K562 (cell line): ENCODE measurements around the gene ZNF18. TPM values are rescaled to one million over a fixed set of nuclear protein-coding genes. Genes with fewer than 3 reads are reported as not detected.

Experiments
- ATAC-seq: fragments of 200-7000 bp; cut with Tn5 transposase; 3 replicates; pipeline ENCODE4 v1.9.1; 2020; ENCODE audit warnings: moderate library complexity
- BruUV-seq: library from RNA; stranded (reverse); fragments of 400-500 nt; replicated peaks from 2 replicates; lab custom pipeline; 2021; lab: Mats Ljungman, UMichigan
- CTCF ChIA-PET: fragments of 300-600 bp; formaldehyde crosslinking; extraction: SDS; loops from one replicate; lab custom pipeline; 2021; ENCODE audit warnings: low intra/inter-chr PET ratio; lab: Yijun Ruan, JAX
- POLR2A ChIA-PET: fragments of 300-600, 350-650 bp; sonication (Branson Sonifier 250); formaldehyde crosslinking; extraction: SDS; loops from one replicate; lab custom pipeline; 2021; ENCODE audit warnings: antibody characterized with exemption, inconsistent platforms; lab: Yijun Ruan, JAX
- DNase-seq, 4 experiments: peaks; one replicate each; pipeline versions ENCODE4 v3.0.0 to v3.0.0-alpha.2; 2011 to 2018; ENCODE audit warnings: low spot score in 3 of 4, mixed read lengths in 3 of 4; ENCODE audit errors: extremely low read depth in 1 of 4
- FAIRE-seq: peaks from 2 replicates; lab custom pipeline; 2011; peaks lifted over from hg19 to GRCh38; lab: Jason Lieb, UNC
- H2AFZ ChIP-seq: 2 replicates; pipeline ENCODE4 v1.6.0; 2011; ENCODE audit warnings: low read depth, low read length, control low read depth, inconsistent platforms
- H3K27ac ChIP-seq: fragments of 200-600 bp; 3 replicates; pipeline ENCODE4 v1.8.0; 2011; ENCODE audit warnings: low read depth, mild to moderate bottlenecking, control low read depth, inconsistent platforms, low read length, moderate library complexity, mixed read lengths; ENCODE audit errors: extremely low read depth
- H3K27me3 ChIP-seq, 2 experiments: fragments of 300-600 bp in 1 of 2; 2 replicates in 1 of 2; 3 replicates in 1 of 2; pipeline versions ENCODE4 v1.6.0 to v1.8.0; 2011; ENCODE audit warnings: inconsistent platforms in 2 of 2, low read length in 2 of 2, mild to moderate bottlenecking in 1 of 2, mixed read lengths in 1 of 2, moderate library complexity in 1 of 2; ENCODE audit not compliant: control insufficient read depth in 2 of 2, insufficient read depth in 2 of 2
- H3K36me3 ChIP-seq: fragments of 300-600 bp; 3 replicates; pipeline ENCODE4 v1.8.0; 2011; ENCODE audit warnings: mild to moderate bottlenecking, low read length, inconsistent platforms; ENCODE audit not compliant: control insufficient read depth, insufficient read depth
- H3K4me1 ChIP-seq, 2 experiments: fragments of 200-600 bp in 1 of 2; replicated peaks in 1 of 2; 2 replicates in 1 of 2; 3 replicates in 1 of 2; pipeline versions ENCODE4 v1.5.1 to v1.8.0; 2011; ENCODE audit warnings: inconsistent platforms in 2 of 2, low read length in 2 of 2, mild to moderate bottlenecking in 1 of 2, mixed read lengths in 1 of 2, moderate library complexity in 1 of 2; ENCODE audit not compliant: control insufficient read depth in 2 of 2, insufficient read depth in 2 of 2
- H3K4me2 ChIP-seq: 2 replicates; pipeline ENCODE4 v1.6.1; 2011; ENCODE audit warnings: low read length, control low read depth, inconsistent platforms, mixed read lengths; ENCODE audit not compliant: insufficient read depth
- H3K4me3 ChIP-seq: fragments of 200-600 bp; sonication (generic), shearing (Covaris generic); 2 replicates; pipeline ENCODE4 v1.5.1; 2016; ENCODE audit warnings: control low read depth, inconsistent platforms
- H3K79me2 ChIP-seq: fragments of 200-600 bp; 3 replicates; pipeline ENCODE4 v1.8.0; 2011; ENCODE audit warnings: low read length, inconsistent platforms; ENCODE audit not compliant: control insufficient read depth, insufficient read depth
- H3K9ac ChIP-seq, 2 experiments: 2 replicates each; pipeline versions ENCODE4 v1.6.0 to v1.6.1; 2011; ENCODE audit warnings: low read depth in 2 of 2, low read length in 2 of 2, control low read depth in 1 of 2, inconsistent platforms in 1 of 2, mild to moderate bottlenecking in 1 of 2, mixed read lengths in 1 of 2; ENCODE audit not compliant: insufficient read depth in 1 of 2
- H3K9me1 ChIP-seq: one replicate; pipeline ENCODE4 v1.6.0; 2011; ENCODE audit warnings: inconsistent platforms, mild to moderate bottlenecking, low read length, moderate library complexity; ENCODE audit not compliant: control insufficient read depth, insufficient read depth
- H3K9me3 ChIP-seq: replicated peaks from 2 replicates; pipeline ENCODE4 v1.5.1; 2011; ENCODE audit warnings: low read depth, low read length, inconsistent platforms; ENCODE audit not compliant: control insufficient read depth, insufficient read depth
- H4K20me1 ChIP-seq: replicated peaks from 2 replicates; pipeline ENCODE4 v1.6.1; 2011; ENCODE audit warnings: low read length, inconsistent platforms, mixed read lengths; ENCODE audit not compliant: control insufficient read depth, insufficient read depth
- DEAF1 ChIP-seq: fragments of 450-650 bp; formaldehyde crosslinking; IDR thresholded peaks from 2 replicates; pipeline ENCODE4 v1.4.0; 2020; ENCODE audit warnings: mild to moderate bottlenecking, moderate library complexity
- ILK ChIP-seq: fragments of 450-650 bp; IDR thresholded peaks from 2 replicates; pipeline ENCODE4 v1.6.1; 2016; ENCODE audit warnings: missing genetic modification characterization, low read depth, mild to moderate bottlenecking, missing compliant biosample characterization, moderate library complexity, borderline replicate concordance
- MCM3 ChIP-seq: fragments of 450-650 bp; IDR thresholded peaks from 2 replicates; pipeline ENCODE4 v1.6.1; 2016
- MTA3 ChIP-seq: fragments of 450-650 bp; formaldehyde crosslinking; IDR thresholded peaks from 2 replicates; pipeline ENCODE4 v1.6.1; 2017; ENCODE audit warnings: mild to moderate bottlenecking, borderline replicate concordance
- PRDM10 ChIP-seq: fragments of 450-650 bp; IDR thresholded peaks from 2 replicates; pipeline ENCODE4 v1.6.1; 2018; ENCODE audit not compliant: partially characterized antibody
- SMARCA4 ChIP-seq: fragments of 450-650 bp; IDR thresholded peaks from 2 replicates; pipeline ENCODE4 v1.6.1; 2016
- WGBS: fragments of 100-300 bp; shearing (Covaris generic); methylation state at CpG from one replicate; pipeline ENCODE4 v1.1.6; 2016; ENCODE audit warnings: low coverage, mixed read lengths; ENCODE audit not compliant: insufficient coverage; ENCODE audit errors: missing lambda C conversion rate; 5-methylcytosine and 5-hydroxymethylcytosine counted together
- in situ Hi-C: fragments of 300-500 bp; cut with MboI; formaldehyde crosslinking; loops from 4 replicates; pipeline ENCODE4 v1.15.0; 2018; ENCODE audit warnings: inconsistent platforms, mixed read lengths
- intact Hi-C: fragments of 100-400 bp; cut with micrococcal nuclease; formaldehyde crosslinking; loops from 2 replicates; pipeline ENCODE4 v1.14.2; 2022
- polyA plus RNA-seq, 8 experiments: library from polyadenylated mRNA; depleted of rRNA in 4 of 8; stranded (reverse) in 5 of 8; unstranded in 3 of 8; fragments of >200 nt; fragmentation: Nextera tagmentation in 2 of 8; fragmentation: Illumina TruSeq in 1 of 8; extraction: Ambion mirVana in 2 of 8; extraction: Trizol in 1 of 8; gene quantifications; 2 replicates each; pipeline versions ENCODE4 v1.2.1 to v1.2.3, GENCODE V29; 2011 to 2014; ENCODE audit warnings: inconsistent platforms in 1 of 8, missing spikeins in 1 of 8
- total RNA-seq, 7 experiments: library from RNA; depleted of rRNA in 6 of 7; stranded (reverse); fragments of >200 nt in 6 of 7; fragmentation: Illumina TruSeq in 2 of 7; extraction: Trizol in 2 of 7; gene quantifications; 2 replicates each; pipeline versions ENCODE4 v1.2.1 to v1.2.3, GENCODE V29; 2011 to 2021; ENCODE audit warnings: low replicate concordance in 1 of 7
- TF ChIP-seq, protein P1 (sequence below): sonication (generic); formaldehyde crosslinking; IDR thresholded peaks from 2 replicates; pipeline ENCODE4 v1.8.0; 2023; ENCODE audit warnings: mild to moderate bottlenecking, missing genetic modification reagents

The ZNF18 gene
- total and polyA plus RNA-seq, 9 of the 15 experiments (the other 6 are each of a cell fraction or from before 2014, with no cell fraction given): 1.1 to 5.0 (median 3.4) TPM

DNA sequence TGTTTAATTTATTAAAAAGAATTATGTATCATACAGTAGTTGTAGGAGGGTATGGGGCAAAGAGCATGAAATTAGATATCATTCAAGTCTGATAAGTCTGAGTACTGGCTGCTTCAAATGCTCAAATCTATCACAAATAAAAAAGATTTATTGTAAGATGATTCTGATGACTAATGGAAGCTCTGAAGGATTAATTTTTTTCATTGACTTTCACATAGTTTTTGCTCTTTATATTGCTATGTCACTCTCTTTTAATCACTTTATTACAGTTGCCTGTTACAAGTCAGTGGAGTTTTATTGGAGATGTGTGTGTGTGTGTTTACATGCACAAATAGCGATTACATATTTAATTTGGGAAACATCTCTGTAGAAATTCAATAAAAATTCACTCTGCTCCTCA lies 38.4 kb upstream of the ZNF18 start:
- Histone ChIP-seq H3K9me1 (peaks cover 2% of the 10 kb centered on the region), H3K4me2 (no peak overlapping the region), H2AFZ (no peak overlapping the region), H3K4me1 (peaks cover 0 to 13% of the 10 kb centered on the region in 2 experiments; a peak in 1 of 5 replicates), H3K27ac (no peak overlapping the region), H3K4me3 (no peak overlapping the region), H4K20me1 (peaks cover 5% of the 10 kb centered on the region; the same call in 1 of the 2 replicates), H3K79me2 (peaks cover 26% of the 10 kb centered on the region), H3K9me3 (no peaks in the 10 kb centered on the region), H3K9ac (no peak overlapping the region), H3K27me3 (no peaks in the 10 kb centered on the region), H3K36me3 (no peaks in the 10 kb centered on the region)
- ATAC-seq (no peak), FAIRE-seq (no peak), DNase-seq (no peak)
- POLR2A ChIA-PET: no interaction called here
- in situ Hi-C loops (no loop called here), intact Hi-C loops (no loop called here)
- CTCF ChIA-PET: no interaction called here
- no TSS peak for BruUV-seq
- 85% methylated on average over 1 of the region's 1 CpG for WGBS
- TF ChIP-seq MTA3 (no peak), ILK (no peak), DEAF1 (CRISPR knock-in tag) (no peak), PRDM10 (no peak), MCM3 (no peak), SMARCA4 (no peak)
- TF ChIP-seq, protein P1, sequence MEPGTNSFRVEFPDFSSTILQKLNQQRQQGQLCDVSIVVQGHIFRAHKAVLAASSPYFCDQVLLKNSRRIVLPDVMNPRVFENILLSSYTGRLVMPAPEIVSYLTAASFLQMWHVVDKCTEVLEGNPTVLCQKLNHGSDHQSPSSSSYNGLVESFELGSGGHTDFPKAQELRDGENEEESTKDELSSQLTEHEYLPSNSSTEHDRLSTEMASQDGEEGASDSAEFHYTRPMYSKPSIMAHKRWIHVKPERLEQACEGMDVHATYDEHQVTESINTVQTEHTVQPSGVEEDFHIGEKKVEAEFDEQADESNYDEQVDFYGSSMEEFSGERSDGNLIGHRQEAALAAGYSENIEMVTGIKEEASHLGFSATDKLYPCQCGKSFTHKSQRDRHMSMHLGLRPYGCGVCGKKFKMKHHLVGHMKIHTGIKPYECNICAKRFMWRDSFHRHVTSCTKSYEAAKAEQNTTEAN: no peak
